ENCODE measurements around the gene DIDO1.
"Not testable (repeated sequence)": the region's sequence is repeated elsewhere in the genome, so short reads cannot be mapped to it uniquely, and the experiment has no call there.

DIDO1 gene

GRCh38 chr20:62933966-62934365 lies 7.7 kb upstream of the DIDO1 start:
- no peaks in the 10 kb centered on the region for H3K9me3 Mint-ChIP-seq
- H3K36me3 Mint-ChIP-seq (ENCODE audit: low read depth) = peaks cover 29% of the 10 kb centered on the region
- no peak overlapping the region for H3K4me3 Mint-ChIP-seq
- H3K27me3 Mint-ChIP-seq = no peaks in the 10 kb centered on the region
- DNase-seq = no peak
- no peak overlapping the region for H3K27ac Mint-ChIP-seq
- H3K4me1 Mint-ChIP-seq (ENCODE audit: low read depth) = peaks cover 28% of the 10 kb centered on the region

GRCh38 chr20:62931464-62931863 lies 5.2 kb upstream of the DIDO1 start:
- Mint-ChIP-seq H3K27me3 (no peaks in the 10 kb centered on the region), H3K9me3 (no peaks in the 10 kb centered on the region), H3K4me3 (no peak overlapping the region), H3K27ac (peak overlapping the region; percentile 84), H3K4me1 (ENCODE audit: low read depth) (peaks cover 48% of the 10 kb centered on the region), H3K36me3 (ENCODE audit: low read depth) (peaks cover 25% of the 10 kb centered on the region)
- no peak for DNase-seq

GRCh38 chr20:62929051-62929538 lies 2.8 kb upstream of the DIDO1 start:
- Mint-ChIP-seq H3K4me3 (peak overlapping the region; percentile 85), H3K36me3 (ENCODE audit: low read depth) (peaks cover 42% of the 10 kb centered on the region), H3K9me3 (no peaks in the 10 kb centered on the region), H3K27ac (peak overlapping the region; percentile 84), H3K27me3 (no peaks in the 10 kb centered on the region), H3K4me1 (ENCODE audit: low read depth) (peaks cover 59% of the 10 kb centered on the region)
- DNase-seq = peak; percentile 71

- H3K27me3 Mint-ChIP-seq = no peaks in the 10 kb centered on the region
- peak overlapping the region; percentile 85 for H3K4me3 Mint-ChIP-seq
- peaks cover 65% of the 10 kb centered on the region for H3K4me1 Mint-ChIP-seq (ENCODE audit: low read depth)
- H3K9me3 Mint-ChIP-seq = no peaks in the 10 kb centered on the region
- H3K27ac Mint-ChIP-seq = peak overlapping the region; percentile 65
- no peak for DNase-seq
- peaks cover 44% of the 10 kb centered on the region for H3K36me3 Mint-ChIP-seq (ENCODE audit: low read depth)
These were observed 2.1 kb upstream of the DIDO1 start for GRCh38 chr20:62928246-62928939.

GRCh38 chr20:62927128-62927705 lies 912 bp upstream of the DIDO1 start:
- Mint-ChIP-seq H3K36me3 (ENCODE audit: low read depth) (peaks cover 44% of the 10 kb centered on the region), H3K4me3 (peak overlapping the region; percentile 93), H3K27me3 (no peaks in the 10 kb centered on the region), H3K9me3 (no peaks in the 10 kb centered on the region), H3K4me1 (ENCODE audit: low read depth) (peaks cover 77% of the 10 kb centered on the region), H3K27ac (peak overlapping the region; percentile 65)
- no peak for DNase-seq

GRCh38 chr20:62925420-62926228 lies 681 bp downstream of the DIDO1 start:
- Mint-ChIP-seq H3K27me3 (no peaks in the 10 kb centered on the region), H3K36me3 (ENCODE audit: low read depth) (peaks cover 37% of the 10 kb centered on the region), H3K9me3 (no peaks in the 10 kb centered on the region), H3K27ac (peak overlapping the region; percentile 93), H3K4me1 (ENCODE audit: low read depth) (peaks cover 75% of the 10 kb centered on the region), H3K4me3 (peak overlapping the region; percentile 93)
- DNase-seq = peak; percentile 68

- no peaks in the 10 kb centered on the region for H3K9me3 Mint-ChIP-seq
- H3K27ac Mint-ChIP-seq = peak overlapping the region; percentile 93
- no peaks in the 10 kb centered on the region for H3K27me3 Mint-ChIP-seq
- DNase-seq = no peak
- H3K4me1 Mint-ChIP-seq (ENCODE audit: low read depth) = peaks cover 75% of the 10 kb centered on the region
- peaks cover 42% of the 10 kb centered on the region for H3K36me3 Mint-ChIP-seq (ENCODE audit: low read depth)
- peak overlapping the region; percentile 93 for H3K4me3 Mint-ChIP-seq
These were observed 1.3 kb downstream of the DIDO1 start for GRCh38 chr20:62925076-62925419.

- Mint-ChIP-seq H3K9me3 (no peaks in the 10 kb centered on the region), H3K36me3 (ENCODE audit: low read depth) (peaks cover 42% of the 10 kb centered on the region), H3K4me1 (ENCODE audit: low read depth) (peaks cover 75% of the 10 kb centered on the region), H3K27ac (peak overlapping the region; percentile 93), H3K4me3 (peak overlapping the region; percentile 93), H3K27me3 (no peaks in the 10 kb centered on the region)
- DNase-seq = no peak
These were observed 1.7 kb downstream of the DIDO1 start for GRCh38 chr20:62924442-62925075.

GRCh38 chr20:62923669-62924441 lies 2.5 kb downstream of the DIDO1 start:
- no peaks in the 10 kb centered on the region for H3K9me3 Mint-ChIP-seq
- H3K4me3 Mint-ChIP-seq = peak overlapping the region; percentile 93
- H3K27ac Mint-ChIP-seq = peak overlapping the region; percentile 93
- H3K4me1 Mint-ChIP-seq (ENCODE audit: low read depth) = peaks cover 80% of the 10 kb centered on the region
- peaks cover 47% of the 10 kb centered on the region for H3K36me3 Mint-ChIP-seq (ENCODE audit: low read depth)
- DNase-seq = no peak
- no peaks in the 10 kb centered on the region for H3K27me3 Mint-ChIP-seq

- Mint-ChIP-seq H3K4me1 (ENCODE audit: low read depth) (peaks cover 80% of the 10 kb centered on the region), H3K36me3 (ENCODE audit: low read depth) (peaks cover 44% of the 10 kb centered on the region), H3K27ac (peak overlapping the region; percentile 93), H3K4me3 (peak overlapping the region; percentile 93)
- H3K9me3 Mint-ChIP-seq, H3K27me3 Mint-ChIP-seq, DNase-seq: not testable (repeated sequence)
These were observed 3.1 kb downstream of the DIDO1 start for GRCh38 chr20:62923059-62923668.

GRCh38 chr20:62922451-62922921 lies 3.8 kb downstream of the DIDO1 start:
- Mint-ChIP-seq H3K36me3 (ENCODE audit: low read depth) (peaks cover 46% of the 10 kb centered on the region), H3K4me3 (peak overlapping the region; percentile 93), H3K27me3 (no peaks in the 10 kb centered on the region), H3K4me1 (ENCODE audit: low read depth) (peaks cover 80% of the 10 kb centered on the region), H3K9me3 (no peaks in the 10 kb centered on the region), H3K27ac (peak overlapping the region; percentile 93)
- DNase-seq = peak; percentile 59

GRCh38 chr20:62921119-62921687 lies 5.1 kb downstream of the DIDO1 start:
- peak; percentile 66 for DNase-seq
- Mint-ChIP-seq H3K4me3 (peak overlapping the region; percentile 54), H3K27ac (peak overlapping the region; percentile 91), H3K27me3 (no peaks in the 10 kb centered on the region), H3K36me3 (ENCODE audit: low read depth) (peaks cover 54% of the 10 kb centered on the region), H3K4me1 (ENCODE audit: low read depth) (peaks cover 82% of the 10 kb centered on the region), H3K9me3 (no peaks in the 10 kb centered on the region)

- Mint-ChIP-seq H3K4me1 (ENCODE audit: low read depth) (peaks cover 91% of the 10 kb centered on the region), H3K9me3 (no peaks in the 10 kb centered on the region), H3K4me3 (peak overlapping the region; percentile 71), H3K27me3 (no peaks in the 10 kb centered on the region), H3K27ac (peak overlapping the region; percentile 91), H3K36me3 (ENCODE audit: low read depth) (peaks cover 50% of the 10 kb centered on the region)
- no peak for DNase-seq
These were observed 6.2 kb downstream of the DIDO1 start for GRCh38 chr20:62920039-62920645.
